Uterus (tissue), 4 donors: ENCODE measurements around the gene BEST1. TPM values are rescaled to one million over a fixed set of nuclear protein-coding genes. Genes with fewer than 3 reads are reported as not detected.

Experiments
- DNase-seq, 2 donors: peaks; one replicate each; pipeline ENCODE4 v3.0.0-alpha.2; 2019 to 2020
- H3K27ac ChIP-seq, 2 donors: fragments of 200-600 bp; sonication (generic); 1 replicate in 1 of 2; 2 replicates in 1 of 2; pipeline ENCODE4 v1.5.1; 2016 to 2018
- H3K27me3 ChIP-seq, 2 donors: fragments of 200-600 bp; sonication (generic); one replicate each; pipeline ENCODE4 v1.5.1; 2018 to 2019; ENCODE audit warnings: control low read depth in 1 of 2
- H3K36me3 ChIP-seq, 2 donors: fragments of 200-600 bp; sonication (generic); one replicate each; pipeline ENCODE4 v1.5.1; 2019; ENCODE audit warnings: control low read depth in 1 of 2
- H3K4me1 ChIP-seq, 2 donors: fragments of 200-600 bp; sonication (generic); one replicate each; pipeline ENCODE4 v1.5.1; 2018 to 2019; ENCODE audit warnings: control low read depth in 1 of 2
- H3K4me3 ChIP-seq, 2 donors: fragments of 200-600 bp; sonication (generic); 1 replicate in 1 of 2; 2 replicates in 1 of 2; pipeline ENCODE4 v1.5.1; 2018 to 2019; ENCODE audit warnings: mild to moderate bottlenecking in 1 of 2
- H3K9me3 ChIP-seq, 2 donors: fragments of 200-600 bp; sonication (generic); one replicate each; pipeline ENCODE4 v1.5.1; 2019; ENCODE audit warnings: control low read depth in 1 of 2
- POLR2A ChIP-seq, 2 donors: fragments of 450-650 bp; IDR thresholded peaks; one replicate each; pipeline ENCODE4 v1.6.1; 2016; ENCODE audit warnings: antibody characterized with exemption in 2 of 2, mild to moderate bottlenecking in 1 of 2, moderate library complexity in 1 of 2
- intact Hi-C: fragments of 100-400 bp; cut with DNase I; formaldehyde crosslinking; loops from one replicate; pipeline ENCODE4 v1.15.1; 2023; ENCODE audit warnings: low total_unique reads
- total RNA-seq, 4 donors: library from RNA; depleted of rRNA in 3 of 4; stranded (reverse); fragments of >200 nt in 3 of 4; gene quantifications; one replicate each; pipeline versions ENCODE4 v1.1.0 to v1.2.4, GENCODE V29; 2014 to 2023
- TF ChIP-seq, protein P1 (sequence below), 4 experiments: fragments of 200-600 bp in 2 of 4; fragments of 450-650 bp in 2 of 4; sonication (generic) in 2 of 4; IDR thresholded peaks; one replicate each; pipeline ENCODE4 v1.5.1; 2016 to 2019; ENCODE audit warnings: antibody characterized with exemption in 4 of 4, mild to moderate bottlenecking in 2 of 4, moderate library complexity in 1 of 4
- donor health status: DM: yes; HTN: yes; CAD: no.

Gene BEST1
- total RNA-seq, 4 donors from 2014 or later = 3.3 to 11.1 (median 3.9) TPM

DNA sequence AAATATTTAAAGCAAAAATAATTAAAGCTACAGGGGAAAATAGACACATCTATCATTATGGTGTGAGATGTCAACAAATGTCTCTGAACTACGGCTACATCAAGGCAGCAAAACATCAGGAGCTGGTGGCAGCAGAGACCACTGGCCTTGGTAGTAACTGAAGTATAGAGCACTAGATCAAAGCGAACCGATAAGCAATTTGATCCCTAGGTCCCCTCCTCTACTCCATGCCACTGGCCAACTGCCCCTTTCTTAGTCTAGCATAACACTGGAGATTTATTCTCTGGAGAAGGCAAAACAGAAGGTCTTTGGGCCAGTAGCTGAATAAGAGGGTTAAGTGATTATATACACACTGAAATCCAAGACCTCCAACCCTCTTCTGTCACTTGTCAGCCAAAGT, 19.2 kb upstream of the BEST1 start:
- H3K27ac ChIP-seq = no peak overlapping the region
- no peak overlapping the region for H3K4me3 ChIP-seq
- TF ChIP-seq, protein P1, sequence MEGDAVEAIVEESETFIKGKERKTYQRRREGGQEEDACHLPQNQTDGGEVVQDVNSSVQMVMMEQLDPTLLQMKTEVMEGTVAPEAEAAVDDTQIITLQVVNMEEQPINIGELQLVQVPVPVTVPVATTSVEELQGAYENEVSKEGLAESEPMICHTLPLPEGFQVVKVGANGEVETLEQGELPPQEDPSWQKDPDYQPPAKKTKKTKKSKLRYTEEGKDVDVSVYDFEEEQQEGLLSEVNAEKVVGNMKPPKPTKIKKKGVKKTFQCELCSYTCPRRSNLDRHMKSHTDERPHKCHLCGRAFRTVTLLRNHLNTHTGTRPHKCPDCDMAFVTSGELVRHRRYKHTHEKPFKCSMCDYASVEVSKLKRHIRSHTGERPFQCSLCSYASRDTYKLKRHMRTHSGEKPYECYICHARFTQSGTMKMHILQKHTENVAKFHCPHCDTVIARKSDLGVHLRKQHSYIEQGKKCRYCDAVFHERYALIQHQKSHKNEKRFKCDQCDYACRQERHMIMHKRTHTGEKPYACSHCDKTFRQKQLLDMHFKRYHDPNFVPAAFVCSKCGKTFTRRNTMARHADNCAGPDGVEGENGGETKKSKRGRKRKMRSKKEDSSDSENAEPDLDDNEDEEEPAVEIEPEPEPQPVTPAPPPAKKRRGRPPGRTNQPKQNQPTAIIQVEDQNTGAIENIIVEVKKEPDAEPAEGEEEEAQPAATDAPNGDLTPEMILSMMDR (IDR thresholded peaks at IDR 0.05) = no peak
- TF ChIP-seq POLR2A (IDR thresholded peaks at IDR 0.05) = no peak
- no peaks in the 10 kb centered on the region for H3K27me3 ChIP-seq
- no peaks in the 10 kb centered on the region for H3K36me3 ChIP-seq
- intact Hi-C loops = loop anchor here (10.0 kb wide), 1 partner anchor 1094 kb away; no protein-coding TSS in a partner anchor
- H3K9me3 ChIP-seq = no peaks in the 10 kb centered on the region
- H3K4me1 ChIP-seq = no peaks in the 10 kb centered on the region
- DNase-seq = no peak

DNA sequence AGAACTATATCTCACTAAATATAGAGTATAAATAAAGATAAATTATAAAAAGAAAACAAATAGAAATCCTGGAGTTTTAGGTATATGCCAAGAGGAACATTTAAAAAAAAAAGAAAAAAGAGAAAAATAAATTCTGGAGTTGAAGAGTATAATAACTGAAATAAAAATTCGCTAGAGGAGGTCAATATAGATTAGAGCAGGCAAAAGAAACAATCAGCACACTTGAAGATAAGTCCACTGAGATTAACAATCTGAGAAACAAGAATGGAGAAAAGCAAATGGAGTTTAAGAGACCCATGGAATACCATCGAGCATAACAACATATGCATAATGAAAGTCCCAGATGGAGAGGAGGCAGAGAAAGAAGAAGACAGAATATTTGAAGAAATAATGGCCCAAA, 14.3 kb upstream of the BEST1 start:
- no peak overlapping the region for H3K4me3 ChIP-seq
- no peaks in the 10 kb centered on the region for H3K4me1 ChIP-seq
- no peaks in the 10 kb centered on the region for H3K27me3 ChIP-seq
- intact Hi-C loops = loop anchor here (10.0 kb wide), 1 partner anchor 1089 kb away; no protein-coding TSS in a partner anchor
- H3K27ac ChIP-seq = no peak overlapping the region
- no peaks in the 10 kb centered on the region for H3K36me3 ChIP-seq
- TF ChIP-seq, protein P1 (IDR thresholded peaks at IDR 0.05) = no peak
- TF ChIP-seq POLR2A (IDR thresholded peaks at IDR 0.05) = no peak
- DNase-seq = no peak
- no peaks in the 10 kb centered on the region for H3K9me3 ChIP-seq

GRCh38 chr11:61940466-61940865, 9.7 kb upstream of the BEST1 start:
- no peak for TF ChIP-seq POLR2A (IDR thresholded peaks at IDR 0.05)
- TF ChIP-seq, protein P1 (IDR thresholded peaks at IDR 0.05) = no peak
- H3K27ac ChIP-seq = no peak overlapping the region
- H3K27me3 ChIP-seq = no peaks in the 10 kb centered on the region
- no peak overlapping the region for H3K4me3 ChIP-seq
- intact Hi-C loops = no loop called here
- no peaks in the 10 kb centered on the region for H3K36me3 ChIP-seq
- H3K4me1 ChIP-seq = no peaks in the 10 kb centered on the region
- no peak for DNase-seq
- H3K9me3 ChIP-seq = no peaks in the 10 kb centered on the region

DNA sequence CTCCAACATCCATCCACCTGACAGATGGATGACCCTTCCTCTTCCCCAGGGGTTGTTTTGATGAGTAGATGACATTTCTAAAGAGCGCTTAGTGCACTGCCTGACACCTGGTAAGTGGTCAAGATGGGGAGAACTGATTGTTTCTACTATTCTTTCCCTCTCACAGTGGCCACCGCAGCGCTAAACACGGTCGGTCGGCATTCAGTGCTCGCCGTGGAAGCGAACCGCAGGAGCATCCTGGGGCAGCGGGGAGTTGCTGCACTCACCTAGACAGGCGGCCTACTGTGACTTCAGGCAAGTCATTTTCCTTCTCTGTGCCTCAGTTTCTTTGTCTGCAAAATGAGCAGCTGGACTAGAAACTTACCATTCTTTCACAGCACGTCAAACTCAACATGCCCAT, 5.0 kb upstream of the BEST1 start:
- intact Hi-C loops = loop anchor here (5.0 kb wide), 1 partner anchor 48 kb away; no protein-coding TSS in a partner anchor
- no peaks in the 10 kb centered on the region for H3K36me3 ChIP-seq
- H3K27me3 ChIP-seq = no peaks in the 10 kb centered on the region

GRCh38 chr11:61946894-61947293, 3.3 kb upstream of the BEST1 start:
- TF ChIP-seq POLR2A (IDR thresholded peaks at IDR 0.05) = no peak
- TF ChIP-seq, protein P1 (IDR thresholded peaks at IDR 0.05) = no peak
- Histone ChIP-seq H3K27ac (peak overlapping the region in 1 of 2 donors; percentile 52), H3K9me3 (no peaks in the 10 kb centered on the region), H3K36me3 (no peaks in the 10 kb centered on the region), H3K4me1 (peaks cover 0 to 8% of the 10 kb centered on the region in 2 donors), H3K4me3 (no peak overlapping the region), H3K27me3 (no peaks in the 10 kb centered on the region)
- no peak for DNase-seq
- intact Hi-C loops = loop anchor here (5.0 kb wide), 1 partner anchor 50 kb away; no protein-coding TSS in a partner anchor

More for the DNA sequence above, 5.0 kb upstream of the BEST1 start:
- Histone ChIP-seq H3K27ac (no peak overlapping the region), H3K9me3 (no peaks in the 10 kb centered on the region), H3K4me3 (no peak overlapping the region), H3K4me1 (peaks cover 0 to 8% of the 10 kb centered on the region in 2 donors)
- TF ChIP-seq, protein P1 (IDR thresholded peaks at IDR 0.05) = no peak
- no peak for TF ChIP-seq POLR2A (IDR thresholded peaks at IDR 0.05)
- no peak for DNase-seq
